ENCODE measurements around the gene TP53I11.
A peak's percentile ranks its signal among the peaks of the same experiment; 100 is the strongest.

The TP53I11 gene

GRCh38 chr11:44988981-44989635 is 38.4 kb upstream of the TP53I11 start:
- no peak overlapping the region for H3K27ac ChIP-seq (ENCODE audit: low read depth, low read length)
- no peaks in the 10 kb centered on the region; the same call in 1 of the 2 replicates for H3K27me3 ChIP-seq (ENCODE audit: control insufficient read depth, insufficient read depth, low read length)
- H3K4me3 ChIP-seq (ENCODE audit: low read depth, low read length): no peak overlapping the region
- H3K9me3 ChIP-seq (ENCODE audit: control insufficient read depth, insufficient read depth, low read depth, low read length): no peaks in the 10 kb centered on the region
- H3K36me3 ChIP-seq (ENCODE audit: control insufficient read depth, insufficient read depth, low read length): no peaks in the 10 kb centered on the region
- H3K9ac ChIP-seq (ENCODE audit: low read length): no peak overlapping the region
- H3K4me1 ChIP-seq (ENCODE audit: control insufficient read depth, insufficient read depth, low read length): 0 out of 2 replicates have a peak, but pooled peaks cover 3% of the 10 kb centered on the region

- Histone ChIP-seq H3K27ac (ENCODE audit: low read depth, low read length) (no peak overlapping the region), H3K36me3 (ENCODE audit: control insufficient read depth, insufficient read depth, low read length) (no peaks in the 10 kb centered on the region), H3K4me1 (ENCODE audit: control insufficient read depth, insufficient read depth, low read length) (0 out of 2 replicates have a peak, but pooled peaks cover 3% of the 10 kb centered on the region), H3K9me3 (ENCODE audit: control insufficient read depth, insufficient read depth, low read depth, low read length) (no peaks in the 10 kb centered on the region), H3K4me3 (ENCODE audit: low read depth, low read length) (no peak overlapping the region), H3K27me3 (ENCODE audit: control insufficient read depth, insufficient read depth, low read length) (no peaks in the 10 kb centered on the region; the same call in 1 of the 2 replicates), H3K9ac (ENCODE audit: low read length) (no peak overlapping the region)
Measured at GRCh38 chr11:44988111-44988510, 37.4 kb upstream of the TP53I11 start.

- Histone ChIP-seq H3K36me3 (ENCODE audit: control insufficient read depth, insufficient read depth, low read length) (no peaks in the 10 kb centered on the region), H3K4me3 (ENCODE audit: low read depth, low read length) (no peak overlapping the region), H3K9ac (ENCODE audit: low read length) (no peak overlapping the region), H3K4me1 (ENCODE audit: control insufficient read depth, insufficient read depth, low read length) (0 out of 2 replicates have a peak, but pooled peaks cover 3% of the 10 kb centered on the region), H3K9me3 (ENCODE audit: control insufficient read depth, insufficient read depth, low read depth, low read length) (no peaks in the 10 kb centered on the region), H3K27me3 (ENCODE audit: control insufficient read depth, insufficient read depth, low read length) (no peaks in the 10 kb centered on the region; the same call in 1 of the 2 replicates), H3K27ac (ENCODE audit: low read depth, low read length) (no peak overlapping the region)
Measured at GRCh38 chr11:44987506-44987905, 36.8 kb upstream of the TP53I11 start.

GRCh38 chr11:44986315-44986714 is 35.6 kb upstream of the TP53I11 start:
- Histone ChIP-seq H3K27ac (ENCODE audit: low read depth, low read length) (no peak overlapping the region), H3K9ac (ENCODE audit: low read length) (no peak overlapping the region), H3K4me3 (ENCODE audit: low read depth, low read length) (no peak overlapping the region), H3K9me3 (ENCODE audit: control insufficient read depth, insufficient read depth, low read depth, low read length) (peaks cover 5% of the 10 kb centered on the region; the same call in 1 of the 2 replicates), H3K4me1 (ENCODE audit: control insufficient read depth, insufficient read depth, low read length) (0 out of 2 replicates have a peak, but pooled peaks cover 3% of the 10 kb centered on the region), H3K36me3 (ENCODE audit: control insufficient read depth, insufficient read depth, low read length) (no peaks in the 10 kb centered on the region), H3K27me3 (ENCODE audit: control insufficient read depth, insufficient read depth, low read length) (no peaks in the 10 kb centered on the region; the same call in 1 of the 2 replicates)

GRCh38 chr11:44985721-44986120 is 35.0 kb upstream of the TP53I11 start:
- Histone ChIP-seq H3K9me3 (ENCODE audit: control insufficient read depth, insufficient read depth, low read depth, low read length) (peaks cover 7% of the 10 kb centered on the region; the same call in 1 of the 2 replicates), H3K9ac (ENCODE audit: low read length) (no peak overlapping the region)

GRCh38 chr11:44983786-44984185 is 33.1 kb upstream of the TP53I11 start:
- Histone ChIP-seq H3K27ac (ENCODE audit: low read depth, low read length) (no peak overlapping the region), H3K4me1 (ENCODE audit: control insufficient read depth, insufficient read depth, low read length) (peaks cover 21% of the 10 kb centered on the region), H3K4me3 (ENCODE audit: low read depth, low read length) (no peak overlapping the region), H3K9ac (ENCODE audit: low read length) (no peak overlapping the region), H3K36me3 (ENCODE audit: control insufficient read depth, insufficient read depth, low read length) (no peaks in the 10 kb centered on the region), H3K9me3 (ENCODE audit: control insufficient read depth, insufficient read depth, low read depth, low read length) (peaks cover 7% of the 10 kb centered on the region; the same call in 1 of the 2 replicates), H3K27me3 (ENCODE audit: control insufficient read depth, insufficient read depth, low read length) (no peaks in the 10 kb centered on the region; the same call in 1 of the 2 replicates)

More at GRCh38 chr11:44985721-44986120, 35.0 kb upstream of the TP53I11 start:
- Histone ChIP-seq H3K27me3 (ENCODE audit: control insufficient read depth, insufficient read depth, low read length) (no peaks in the 10 kb centered on the region; the same call in 1 of the 2 replicates), H3K27ac (ENCODE audit: low read depth, low read length) (no peak overlapping the region), H3K4me3 (ENCODE audit: low read depth, low read length) (no peak overlapping the region), H3K4me1 (ENCODE audit: control insufficient read depth, insufficient read depth, low read length) (peaks cover 3% of the 10 kb centered on the region; the same call in 1 of the 2 replicates), H3K36me3 (ENCODE audit: control insufficient read depth, insufficient read depth, low read length) (no peaks in the 10 kb centered on the region)

GRCh38 chr11:44982496-44983062 is 31.9 kb upstream of the TP53I11 start:
- Histone ChIP-seq H3K27ac (ENCODE audit: low read depth, low read length) (no peak overlapping the region), H3K27me3 (ENCODE audit: control insufficient read depth, insufficient read depth, low read length) (no peaks in the 10 kb centered on the region), H3K4me3 (ENCODE audit: low read depth, low read length) (no peak overlapping the region), H3K9ac (ENCODE audit: low read length) (no peak overlapping the region), H3K4me1 (ENCODE audit: control insufficient read depth, insufficient read depth, low read length) (peaks cover 33% of the 10 kb centered on the region), H3K9me3 (ENCODE audit: control insufficient read depth, insufficient read depth, low read depth, low read length) (peaks cover 7% of the 10 kb centered on the region; the same call in 1 of the 2 replicates), H3K36me3 (ENCODE audit: control insufficient read depth, insufficient read depth, low read length) (no peaks in the 10 kb centered on the region)

GRCh38 chr11:44980533-44981427 is 30.1 kb upstream of the TP53I11 start:
- Histone ChIP-seq H3K4me1 (ENCODE audit: control insufficient read depth, insufficient read depth, low read length) (peaks cover 46% of the 10 kb centered on the region), H3K9me3 (ENCODE audit: control insufficient read depth, insufficient read depth, low read depth, low read length) (peaks cover 7% of the 10 kb centered on the region; the same call in 1 of the 2 replicates), H3K4me3 (ENCODE audit: low read depth, low read length) (no peak overlapping the region), H3K9ac (ENCODE audit: low read length) (no peak overlapping the region), H3K36me3 (ENCODE audit: control insufficient read depth, insufficient read depth, low read length) (no peaks in the 10 kb centered on the region), H3K27me3 (ENCODE audit: control insufficient read depth, insufficient read depth, low read length) (no peaks in the 10 kb centered on the region), H3K27ac (ENCODE audit: low read depth, low read length) (no peak overlapping the region)

- H3K4me1 ChIP-seq (ENCODE audit: control insufficient read depth, insufficient read depth, low read length): peaks cover 46% of the 10 kb centered on the region
- peak overlapping the region; percentile 6 for H3K9ac ChIP-seq (ENCODE audit: low read length)
- no peaks in the 10 kb centered on the region for H3K36me3 ChIP-seq (ENCODE audit: control insufficient read depth, insufficient read depth, low read length)
- no peak overlapping the region for H3K4me3 ChIP-seq (ENCODE audit: low read depth, low read length)
- no peak overlapping the region for H3K27ac ChIP-seq (ENCODE audit: low read depth, low read length)
- peaks cover 7% of the 10 kb centered on the region; the same call in 1 of the 2 replicates for H3K9me3 ChIP-seq (ENCODE audit: control insufficient read depth, insufficient read depth, low read depth, low read length)
- no peaks in the 10 kb centered on the region for H3K27me3 ChIP-seq (ENCODE audit: control insufficient read depth, insufficient read depth, low read length)
Measured at GRCh38 chr11:44979543-44980399, 29.1 kb upstream of the TP53I11 start.

GRCh38 chr11:44978961-44979331 is 28.3 kb upstream of the TP53I11 start:
- Histone ChIP-seq H3K9ac (ENCODE audit: low read length) (peak overlapping the region; percentile 6), H3K4me1 (ENCODE audit: control insufficient read depth, insufficient read depth, low read length) (peaks cover 51% of the 10 kb centered on the region), H3K27ac (ENCODE audit: low read depth, low read length) (no peak overlapping the region), H3K27me3 (ENCODE audit: control insufficient read depth, insufficient read depth, low read length) (no peaks in the 10 kb centered on the region), H3K9me3 (ENCODE audit: control insufficient read depth, insufficient read depth, low read depth, low read length) (peaks cover 7% of the 10 kb centered on the region; the same call in 1 of the 2 replicates), H3K36me3 (ENCODE audit: control insufficient read depth, insufficient read depth, low read length) (no peaks in the 10 kb centered on the region), H3K4me3 (ENCODE audit: low read depth, low read length) (no peak overlapping the region)

Data from HUES6 (cell line).